Activated CD4-positive, alpha-beta T cell treated with anti-CD3 and anti-CD28 coated beads, Interleukin-2, amount 50 U/mL, for 4 hours (primary cell): Measurements from ENCODE around the gene FNIP1.
"Not testable (repeated sequence)": the region's sequence is repeated elsewhere in the genome, so short reads cannot be mapped to it uniquely, and the experiment has no call there.

ENCODE experiments used
- DNase-seq, 2 experiments: peaks; one replicate each; pipeline ENCODE4 v3.0.0-alpha.2; 2020

FNIP1 gene

GRCh38 chr5:131796793-131797693, at the start of gene FNIP1:
Gene FNIP1 (minus strand): TSS chr5:131797017. CDS start chr5:131796921, 96 bp downstream.
- peak; percentile 98 for DNase-seq

GRCh38 chr5:131846536-131846935, 49.7 kb upstream of the FNIP1 start:
- no peak for DNase-seq

GRCh38 chr5:131845828-131846227, 49.0 kb upstream of the FNIP1 start:
- no peak for DNase-seq

GRCh38 chr5:131842971-131843370, 46.2 kb upstream of the FNIP1 start:
- not testable (repeated sequence) for DNase-seq

- DNase-seq, result not testable (repeated sequence)
Measured at GRCh38 chr5:131832702-131833101, 35.9 kb upstream of the FNIP1 start.

GRCh38 chr5:131825404-131826013, 28.7 kb upstream of the FNIP1 start:
- no peak for DNase-seq

GRCh38 chr5:131824631-131825030, 27.8 kb upstream of the FNIP1 start:
- DNase-seq, result no peak

GRCh38 chr5:131821221-131821620, 24.4 kb upstream of the FNIP1 start:
- DNase-seq, result no peak

GRCh38 chr5:131818001-131818724, 21.3 kb upstream of the FNIP1 start:
- no peak for DNase-seq

GRCh38 chr5:131814990-131815389, 18.2 kb upstream of the FNIP1 start:
- no peak for DNase-seq

GRCh38 chr5:131812371-131813160, 15.7 kb upstream of the FNIP1 start:
- no peak for DNase-seq

GRCh38 chr5:131810510-131811249, 13.9 kb upstream of the FNIP1 start:
- DNase-seq, result no peak

GRCh38 chr5:131795879-131796792, 681 bp downstream of the FNIP1 start:
- peak; percentile 10 to 11 for DNase-seq

GRCh38 chr5:131795228-131795627, 1.6 kb downstream of the FNIP1 start:
- DNase-seq, result no peak

- DNase-seq, result no peak
Measured at GRCh38 chr5:131794586-131794985, 2.2 kb downstream of the FNIP1 start.

GRCh38 chr5:131792896-131793295, 3.9 kb downstream of the FNIP1 start:
- no peak for DNase-seq

GRCh38 chr5:131791866-131792265, 5.0 kb downstream of the FNIP1 start:
- no peak for DNase-seq

- no peak for DNase-seq
Measured at GRCh38 chr5:131790550-131790949, 6.3 kb downstream of the FNIP1 start.

GRCh38 chr5:131789765-131790164, 7.1 kb downstream of the FNIP1 start:
- no peak for DNase-seq

- DNase-seq, result no peak
Measured at GRCh38 chr5:131787736-131788135, 9.1 kb downstream of the FNIP1 start.
